Gastroesophageal sphincter (tissue), 4 donors: ENCODE data around the gene PTPRG. TPM values are rescaled to one million over a fixed set of nuclear protein-coding genes. Genes with fewer than 3 reads are reported as not detected.

ENCODE experiments used
- ATAC-seq: fragments of 150-250 bp; one replicate; pipeline ENCODE4 v1.9.1; 2016; ENCODE audit warnings: mild to moderate bottlenecking, moderate library complexity
- H3K27ac ChIP-seq, 4 donors: fragments of 200-600 bp; sonication (generic) in 3 of 4; 1 replicate in 3 of 4; 2 replicates in 1 of 4; pipeline ENCODE4 v1.5.1; 2016 to 2019
- H3K27me3 ChIP-seq: fragments of 200-600 bp; sonication (generic); one replicate; pipeline ENCODE4 v1.5.1; 2019
- H3K36me3 ChIP-seq, 2 donors: fragments of 200-600 bp; sonication (generic); one replicate each; pipeline ENCODE4 v1.5.1; 2019; ENCODE audit warnings: control low read depth in 1 of 2
- H3K4me1 ChIP-seq, 3 donors: fragments of 200-600 bp; sonication (generic); 1 replicate in 2 of 3; 2 replicates in 1 of 3; pipeline ENCODE4 v1.5.1; 2016 to 2019; ENCODE audit warnings: control low read depth in 2 of 3
- H3K4me3 ChIP-seq, 2 donors: fragments of 200-600 bp; sonication (generic); one replicate each; pipeline ENCODE4 v1.5.1; 2019; ENCODE audit warnings: mild to moderate bottlenecking in 1 of 2, moderate library complexity in 1 of 2
- H3K9me3 ChIP-seq, 3 donors: fragments of 200-600 bp; sonication (generic); one replicate each; pipeline ENCODE4 v1.5.1; 2017 to 2019; ENCODE audit warnings: control low read depth in 2 of 3
- EP300 ChIP-seq: sonication (generic); formaldehyde crosslinking; IDR thresholded peaks from one replicate; pipeline ENCODE4 v1.6.1; 2017; ENCODE audit warnings: antibody characterized with exemption, mild to moderate bottlenecking
- POLR2A ChIP-seq, 2 donors: fragments of 450-650 bp; IDR thresholded peaks; one replicate each; pipeline ENCODE4 v1.6.1; 2017; ENCODE audit warnings: antibody characterized with exemption in 2 of 2, mild to moderate bottlenecking in 2 of 2, moderate library complexity in 1 of 2
- POLR2AphosphoS5 ChIP-seq: sonication (generic); formaldehyde crosslinking; IDR thresholded peaks from one replicate; pipeline ENCODE4 v1.6.1; 2017; ENCODE audit warnings: antibody characterized with exemption
- WGBS, 2 donors: methylation state at CpG; one replicate each; pipeline ENCODE4 v1.1.5; 2018; ENCODE audit warnings: low coverage in 1 of 2; 5-methylcytosine and 5-hydroxymethylcytosine counted together
- total RNA-seq, 4 donors: library from RNA; depleted of rRNA; stranded (reverse); fragments of >200 nt; gene quantifications; one replicate each; pipeline ENCODE4 v1.1.0, GENCODE V29; 2016
- TF ChIP-seq, protein P1 (sequence below), 4 experiments: fragments of 200-600 bp in 2 of 4; fragments of 450-650 bp in 2 of 4; sonication (generic) in 1 of 4; IDR thresholded peaks; one replicate each; pipeline ENCODE4 v1.5.1; 2017 to 2019; ENCODE audit warnings: antibody characterized with exemption in 4 of 4, mild to moderate bottlenecking in 2 of 4, moderate library complexity in 2 of 4

PTPRG gene
- total RNA-seq, 4 donors from 2014 or later = 48.7 to 81.9 (median 52.8) TPM

DNA sequence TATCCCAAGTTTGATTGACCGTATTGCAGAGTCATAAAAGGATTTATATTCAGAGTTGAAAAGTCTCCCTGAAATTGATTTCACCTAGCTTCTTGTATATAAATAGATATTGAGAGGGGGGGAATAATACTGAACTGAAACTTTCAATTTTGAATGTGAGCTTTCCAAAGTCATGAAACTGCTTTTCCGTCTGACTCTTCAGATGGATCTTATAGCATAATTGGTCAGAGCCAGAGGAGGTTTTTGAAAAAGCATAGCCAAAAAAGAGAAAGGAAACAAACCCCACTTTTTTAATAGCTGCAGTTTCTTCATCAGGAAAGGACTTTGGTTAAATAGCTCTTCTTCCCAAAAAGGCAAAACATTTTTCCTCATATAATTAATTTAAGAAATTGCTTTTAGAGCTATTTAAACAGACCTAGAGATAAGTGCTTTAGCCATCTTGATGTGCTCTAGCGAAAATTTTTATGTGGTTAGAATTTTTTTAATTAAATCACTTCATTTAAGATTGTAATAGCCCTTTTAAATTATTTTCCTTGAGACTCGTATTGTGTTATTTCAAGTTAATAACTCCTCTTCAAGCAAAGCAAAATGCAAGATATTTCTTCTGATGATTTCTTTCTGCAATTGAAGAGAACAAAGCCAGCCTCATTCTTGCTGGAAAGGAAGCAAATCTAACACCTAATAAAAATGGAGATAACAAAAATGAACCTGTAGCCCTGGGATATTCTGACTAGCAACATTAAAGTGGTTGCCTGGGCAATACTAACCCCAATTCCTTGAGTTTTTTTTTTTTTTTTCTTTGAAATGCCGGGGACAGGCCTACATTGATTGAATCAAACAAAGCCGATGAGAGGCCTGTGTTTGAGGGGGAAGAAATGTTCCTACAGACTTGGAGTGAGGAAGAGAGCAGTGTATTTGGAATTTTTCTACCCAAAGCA, 173.6 kb downstream of the PTPRG start:
- TF ChIP-seq POLR2A (IDR thresholded peaks at IDR 0.05) = no peak
- TF ChIP-seq, protein P1, sequence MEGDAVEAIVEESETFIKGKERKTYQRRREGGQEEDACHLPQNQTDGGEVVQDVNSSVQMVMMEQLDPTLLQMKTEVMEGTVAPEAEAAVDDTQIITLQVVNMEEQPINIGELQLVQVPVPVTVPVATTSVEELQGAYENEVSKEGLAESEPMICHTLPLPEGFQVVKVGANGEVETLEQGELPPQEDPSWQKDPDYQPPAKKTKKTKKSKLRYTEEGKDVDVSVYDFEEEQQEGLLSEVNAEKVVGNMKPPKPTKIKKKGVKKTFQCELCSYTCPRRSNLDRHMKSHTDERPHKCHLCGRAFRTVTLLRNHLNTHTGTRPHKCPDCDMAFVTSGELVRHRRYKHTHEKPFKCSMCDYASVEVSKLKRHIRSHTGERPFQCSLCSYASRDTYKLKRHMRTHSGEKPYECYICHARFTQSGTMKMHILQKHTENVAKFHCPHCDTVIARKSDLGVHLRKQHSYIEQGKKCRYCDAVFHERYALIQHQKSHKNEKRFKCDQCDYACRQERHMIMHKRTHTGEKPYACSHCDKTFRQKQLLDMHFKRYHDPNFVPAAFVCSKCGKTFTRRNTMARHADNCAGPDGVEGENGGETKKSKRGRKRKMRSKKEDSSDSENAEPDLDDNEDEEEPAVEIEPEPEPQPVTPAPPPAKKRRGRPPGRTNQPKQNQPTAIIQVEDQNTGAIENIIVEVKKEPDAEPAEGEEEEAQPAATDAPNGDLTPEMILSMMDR (IDR thresholded peaks at IDR 0.05) = no peak
- H3K4me1 ChIP-seq = peaks cover 0 to 28% (median 0%) of the 10 kb centered on the region in 3 donors
- H3K36me3 ChIP-seq = no peaks in the 10 kb centered on the region
- no peak overlapping the region for H3K4me3 ChIP-seq
- no peak for ATAC-seq
- H3K27me3 ChIP-seq = no peaks in the 10 kb centered on the region
- WGBS, 2 donors = 64 to 70% methylated on average over 5 to 6 of the region's 6 CpGs
- peak overlapping the region in 1 of 4 donors; percentile 15 for H3K27ac ChIP-seq
- no peaks in the 10 kb centered on the region for H3K9me3 ChIP-seq

DNA sequence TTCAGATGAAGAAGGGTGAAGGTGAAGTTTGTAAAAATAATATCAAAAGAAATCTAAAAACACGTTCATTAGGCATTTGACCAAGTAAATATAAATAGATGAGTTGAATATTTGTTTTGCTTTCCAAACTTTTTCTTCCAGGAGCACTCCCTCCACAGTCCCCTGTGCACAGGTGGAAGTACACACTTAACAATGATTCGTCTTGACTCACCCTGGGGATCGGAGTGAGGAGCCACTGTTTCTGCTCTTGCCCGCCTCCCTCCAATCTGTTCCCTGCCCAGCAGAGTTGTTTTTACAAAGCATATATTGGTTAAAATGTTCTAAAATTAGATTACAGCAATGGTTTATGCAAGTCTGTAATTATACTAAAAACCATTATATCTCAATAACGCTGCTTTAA, 175.1 kb downstream of the PTPRG start:
- no peaks in the 10 kb centered on the region for H3K36me3 ChIP-seq
- no peak overlapping the region for H3K27ac ChIP-seq
- no peak overlapping the region for H3K4me3 ChIP-seq
- peaks cover 0 to 38% (median 0%) of the 10 kb centered on the region in 3 donors for H3K4me1 ChIP-seq
- no peaks in the 10 kb centered on the region for H3K9me3 ChIP-seq
- no peak for ATAC-seq
- WGBS, 2 donors = 93 to 96% methylated on average over 5 of the region's 5 CpGs
- no peak for TF ChIP-seq EP300
- H3K27me3 ChIP-seq = no peaks in the 10 kb centered on the region

- H3K9me3 ChIP-seq = no peaks in the 10 kb centered on the region
- no peaks in the 10 kb centered on the region for H3K36me3 ChIP-seq
- H3K4me1 ChIP-seq = peaks cover 0 to 29% (median 0%) of the 10 kb centered on the region in 3 donors
- no peak overlapping the region for H3K27ac ChIP-seq
- TF ChIP-seq POLR2A (IDR thresholded peaks at IDR 0.05) (no peak), EP300 (no peak), POLR2AphosphoS5 (no peak)
- TF ChIP-seq, protein P1 (IDR thresholded peaks at IDR 0.05) = no peak
- H3K27me3 ChIP-seq = no peaks in the 10 kb centered on the region
- ATAC-seq = no peak
- H3K4me3 ChIP-seq = no peak overlapping the region
- 67 to 100% methylated on average over 1 of the region's 1 CpG for WGBS, 2 donors
Measured at GRCh38 chr3:61739640-61740039, 178.3 kb downstream of the PTPRG start.

GRCh38 chr3:61740494-61740893, 179.1 kb downstream of the PTPRG start:
- 38 to 40% methylated on average over 1 of the region's 1 CpG for WGBS, 2 donors

DNA sequence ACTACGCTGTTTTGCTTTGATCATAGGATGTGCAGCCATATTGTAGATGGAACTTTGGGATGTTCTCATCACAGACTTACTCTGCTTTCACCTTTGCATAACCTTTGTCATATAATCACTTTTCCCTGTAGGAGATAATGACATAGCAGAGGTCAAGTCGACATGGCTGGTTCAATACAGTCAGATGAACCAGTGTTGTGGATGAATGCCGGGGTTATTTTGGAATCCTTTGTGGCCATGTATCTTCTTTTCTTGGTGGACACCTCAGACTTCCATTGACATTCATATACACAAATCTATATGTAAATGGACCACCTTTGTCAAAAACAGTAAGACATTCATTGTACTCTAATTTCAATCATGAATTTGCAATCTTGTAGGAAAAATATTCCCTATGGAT, 180.2 kb downstream of the PTPRG start:
- WGBS, 2 donors = 85 to 86% methylated on average over 2 to 3 of the region's 3 CpGs
- no peak for ATAC-seq
- no peak for TF ChIP-seq EP300
- no peak for TF ChIP-seq POLR2AphosphoS5
- no peak for TF ChIP-seq POLR2A (IDR thresholded peaks at IDR 0.05)
- TF ChIP-seq, protein P1 (IDR thresholded peaks at IDR 0.05) = no peak
- no peak overlapping the region for H3K27ac ChIP-seq
- no peak overlapping the region for H3K4me3 ChIP-seq
- no peaks in the 10 kb centered on the region for H3K9me3 ChIP-seq
- H3K27me3 ChIP-seq = no peaks in the 10 kb centered on the region
- H3K4me1 ChIP-seq = peaks cover 0 to 18% (median 0%) of the 10 kb centered on the region in 3 donors
- no peaks in the 10 kb centered on the region for H3K36me3 ChIP-seq

More at GRCh38 chr3:61740494-61740893, 179.1 kb downstream of the PTPRG start:
- Histone ChIP-seq H3K9me3 (no peaks in the 10 kb centered on the region), H3K36me3 (no peaks in the 10 kb centered on the region), H3K4me1 (peaks cover 0 to 20% (median 0%) of the 10 kb centered on the region in 3 donors), H3K27ac (no peak overlapping the region), H3K27me3 (no peaks in the 10 kb centered on the region), H3K4me3 (no peak overlapping the region)
- TF ChIP-seq POLR2A (IDR thresholded peaks at IDR 0.05) = no peak
- TF ChIP-seq EP300 = no peak
- TF ChIP-seq POLR2AphosphoS5 = no peak
- TF ChIP-seq, protein P1 (IDR thresholded peaks at IDR 0.05) = no peak
- ATAC-seq = no peak
